ENCODE results near the gene SCFD1.
"Not testable (repeated sequence)": the region's sequence is repeated elsewhere in the genome, so short reads cannot be mapped to it uniquely, and the experiment has no call there.

Gene SCFD1

GRCh38 chr14:30610787-30611343 is 11.3 kb upstream of the SCFD1 start:
- peak; percentile 31 for DNase-seq (ENCODE audit: low spot score)

GRCh38 chr14:30614155-30614554 is 8.0 kb upstream of the SCFD1 start:
- no peak for DNase-seq (ENCODE audit: low spot score)

GRCh38 chr14:30620178-30620577 is 1.9 kb upstream of the SCFD1 start:
- DNase-seq (ENCODE audit: low spot score), result peak; percentile 24

- peak; percentile 5 for DNase-seq (ENCODE audit: low spot score)
These were observed 672 bp upstream of the SCFD1 start for GRCh38 chr14:30621354-30621939.

- DNase-seq (ENCODE audit: low spot score), result no peak
These were observed 1.5 kb downstream of the SCFD1 start for GRCh38 chr14:30623412-30624131.

- DNase-seq (ENCODE audit: low spot score), result no peak
These were observed 2.0 kb downstream of the SCFD1 start for GRCh38 chr14:30624132-30624423.

- DNase-seq (ENCODE audit: low spot score), result no peak
These were observed 3.4 kb downstream of the SCFD1 start for GRCh38 chr14:30625533-30625932.

- not testable (repeated sequence) for DNase-seq (ENCODE audit: low spot score)
These were observed 7.3 kb downstream of the SCFD1 start for GRCh38 chr14:30629432-30629831.

GRCh38 chr14:30630248-30630647 is 8.1 kb downstream of the SCFD1 start:
- no peak for DNase-seq (ENCODE audit: low spot score)

GRCh38 chr14:30632730-30633129 is 10.6 kb downstream of the SCFD1 start:
- no peak for DNase-seq (ENCODE audit: low spot score)

GRCh38 chr14:30638926-30639325 is 16.8 kb downstream of the SCFD1 start:
- no peak for DNase-seq (ENCODE audit: low spot score)

- DNase-seq (ENCODE audit: low spot score), result no peak
These were observed 19.1 kb downstream of the SCFD1 start for GRCh38 chr14:30641207-30641606.

GRCh38 chr14:30644462-30644861 is 22.3 kb downstream of the SCFD1 start:
- DNase-seq (ENCODE audit: low spot score), result not testable (repeated sequence)

GRCh38 chr14:30645600-30645999 is 23.5 kb downstream of the SCFD1 start:
- no peak for DNase-seq (ENCODE audit: low spot score)

- no peak for DNase-seq (ENCODE audit: low spot score)
These were observed 26.4 kb downstream of the SCFD1 start for GRCh38 chr14:30648471-30648870.

GRCh38 chr14:30651937-30652336 is 29.8 kb downstream of the SCFD1 start:
- no peak for DNase-seq (ENCODE audit: low spot score)

- no peak for DNase-seq (ENCODE audit: low spot score)
These were observed 33.0 kb downstream of the SCFD1 start for GRCh38 chr14:30655124-30655523.

GRCh38 chr14:30655658-30656057 is 33.5 kb downstream of the SCFD1 start:
- no peak for DNase-seq (ENCODE audit: low spot score)

- DNase-seq (ENCODE audit: low spot score), result peak; percentile 28
These were observed 34.1 kb downstream of the SCFD1 start for GRCh38 chr14:30656190-30656632.

- DNase-seq (ENCODE audit: low spot score), result no peak
These were observed 34.9 kb downstream of the SCFD1 start for GRCh38 chr14:30657050-30657449.

GRCh38 chr14:30657606-30658163 is 35.6 kb downstream of the SCFD1 start:
- no peak for DNase-seq (ENCODE audit: low spot score)

GRCh38 chr14:30658645-30659044 is 36.5 kb downstream of the SCFD1 start:
- no peak for DNase-seq (ENCODE audit: low spot score)

GRCh38 chr14:30669594-30669993 is 47.5 kb downstream of the SCFD1 start:
- DNase-seq (ENCODE audit: low spot score), result no peak
